Ramos (cell line): ENCODE measurements around the gene ERBB4.

Experiments
- in situ Hi-C: fragments of 300-500 bp; cut with MboI; formaldehyde crosslinking; loops from one replicate; pipeline ENCODE4 v1.14.3; 2022; ENCODE audit warnings: low sequenced_read_pairs; ENCODE audit not compliant: unreplicated experiment

The ERBB4 gene

GRCh38 chr2:212318636-212319035, 220.0 kb downstream of the ERBB4 start:
- in situ Hi-C loops: no loop called here

- in situ Hi-C loops: no loop called here
Observed at GRCh38 chr2:212314680-212315079, 223.9 kb downstream of the ERBB4 start.

- in situ Hi-C loops: no loop called here
Observed at GRCh38 chr2:212311807-212312404, 226.7 kb downstream of the ERBB4 start.

GRCh38 chr2:212299943-212300342, 238.7 kb downstream of the ERBB4 start:
- in situ Hi-C loops: no loop called here

- in situ Hi-C loops: no loop called here
Observed at GRCh38 chr2:212299333-212299732, 239.3 kb downstream of the ERBB4 start.

GRCh38 chr2:212295571-212295970, 243.0 kb downstream of the ERBB4 start:
- in situ Hi-C loops: no loop called here

GRCh38 chr2:212294816-212295215, 243.8 kb downstream of the ERBB4 start:
- in situ Hi-C loops: no loop called here

GRCh38 chr2:212289301-212289700, 249.3 kb downstream of the ERBB4 start:
- in situ Hi-C loops: no loop called here

GRCh38 chr2:212288308-212288707, 250.3 kb downstream of the ERBB4 start:
- in situ Hi-C loops: no loop called here

- in situ Hi-C loops: no loop called here
Observed at GRCh38 chr2:212284166-212284565, 254.4 kb downstream of the ERBB4 start.

- in situ Hi-C loops: no loop called here
Observed at GRCh38 chr2:212282671-212283261, 255.8 kb downstream of the ERBB4 start.

GRCh38 chr2:212276813-212277212, 261.8 kb downstream of the ERBB4 start:
- in situ Hi-C loops: no loop called here

- in situ Hi-C loops: no loop called here
Observed at GRCh38 chr2:212274215-212274614, 264.4 kb downstream of the ERBB4 start.

GRCh38 chr2:212271583-212271982, 267.0 kb downstream of the ERBB4 start:
- in situ Hi-C loops: no loop called here

- in situ Hi-C loops: no loop called here
Observed at GRCh38 chr2:212269005-212269404, 269.6 kb downstream of the ERBB4 start.

- in situ Hi-C loops: no loop called here
Observed at GRCh38 chr2:212266297-212266696, 272.3 kb downstream of the ERBB4 start.

GRCh38 chr2:212265777-212266176, 272.8 kb downstream of the ERBB4 start:
- in situ Hi-C loops: no loop called here

- in situ Hi-C loops: no loop called here
Observed at GRCh38 chr2:212264187-212264586, 274.4 kb downstream of the ERBB4 start.

GRCh38 chr2:212259226-212259625, 279.4 kb downstream of the ERBB4 start:
- in situ Hi-C loops: no loop called here

GRCh38 chr2:212254339-212254738, 284.3 kb downstream of the ERBB4 start:
- in situ Hi-C loops: no loop called here

GRCh38 chr2:212249451-212249850, 289.2 kb downstream of the ERBB4 start:
- in situ Hi-C loops: no loop called here

- in situ Hi-C loops: no loop called here
Observed at GRCh38 chr2:212245880-212246279, 292.7 kb downstream of the ERBB4 start.
